Left lung (tissue), 10 donors: ENCODE measurements around the gene APOL1. TPM values are rescaled to one million over a fixed set of nuclear protein-coding genes. Genes with fewer than 3 reads are reported as not detected.
A peak's percentile ranks its signal among the peaks of the same experiment; 100 is the strongest.

Experiments
- ATAC-seq: fragments of 200-7000 bp; cut with Tn5 transposase; one replicate; pipeline ENCODE4 v1.9.1; 2020; ENCODE audit warnings: moderate library complexity
- DNase-seq, 4 donors: peaks; one replicate each; pipeline ENCODE4 v3.0.0-alpha.2; 2013 to 2020
- H3K27ac ChIP-seq, 2 donors: fragments of 200-600 bp; sonication (generic) in 1 of 2; one replicate each; pipeline versions ENCODE4 v1.5.0 to v1.8.0; 2020 to 2021
- H3K27me3 ChIP-seq, 2 donors: fragments of 200-600 bp; sonication (generic) in 1 of 2; one replicate each; pipeline versions ENCODE4 v1.5.0 to v1.8.0; 2020 to 2021
- H3K36me3 ChIP-seq, 2 donors: fragments of 200-600 bp; sonication (generic) in 1 of 2; one replicate each; pipeline versions ENCODE4 v1.5.0 to v1.8.0; 2020 to 2021
- H3K4me1 ChIP-seq, 2 donors: fragments of 200-600 bp; one replicate each; pipeline ENCODE4 v1.8.0; 2021
- H3K4me3 ChIP-seq, 2 donors: fragments of 200-600 bp; sonication (generic) in 1 of 2; one replicate each; pipeline versions ENCODE4 v1.5.0 to v1.8.0; 2020 to 2021; ENCODE audit warnings: mild to moderate bottlenecking in 1 of 2
- H3K9me3 ChIP-seq, 2 donors: fragments of 200-600 bp; sonication (generic) in 1 of 2; one replicate each; pipeline versions ENCODE4 v1.5.0 to v1.8.0; 2020 to 2021
- intact Hi-C, 2 donors: fragments of 100-400 bp; cut with DNase I; formaldehyde crosslinking; loops; one replicate each; pipeline versions ENCODE4 v1.11.2 to v1.14.2; 2022
- polyA plus RNA-seq, 6 donors: library from polyadenylated mRNA; unstranded; fragments of 120-200 nt; gene quantifications; one replicate each; pipeline ENCODE4 v1.2.1, GENCODE V29; 2013; ENCODE audit not compliant: insufficient read length in 6 of 6
- total RNA-seq, 2 donors: library from RNA; stranded (reverse); fragmentation: NEBNext Ultra II Directional; extraction: Animal tissue kit (Norgen Biotek cat#: 25700); gene quantifications; one replicate each; pipeline ENCODE4 v1.2.1, GENCODE V29; 2021
- TF ChIP-seq, protein P1 (sequence below), 2 donors: fragments of 200-600 bp; sonication (generic) in 1 of 2; IDR thresholded peaks; one replicate each; pipeline versions ENCODE4 v1.5.0 to v1.8.0; 2021; ENCODE audit warnings: antibody characterized with exemption in 2 of 2
- donor health status: DM: no; HTN: yes; CAD: no.
- donor health status: DM: no; HTN: no; CAD: no.

APOL1 gene
- total and polyA plus RNA-seq, 8 donors: 8.6 to 109 (median 13.5) TPM

- intact Hi-C loops: loop anchor here in 1 of 2 donors (5.0 kb wide), 1 partner anchor 170 kb away; no protein-coding TSS in a partner anchor
- no peaks in the 10 kb centered on the region for H3K27me3 ChIP-seq
- peaks cover 0 to 3% of the 10 kb centered on the region in 2 donors for H3K4me1 ChIP-seq
- no peak overlapping the region for H3K4me3 ChIP-seq
- H3K27ac ChIP-seq: peak overlapping the region in 1 of 2 donors; percentile 28
- ATAC-seq: no peak
- peaks cover 10 to 100% of the 10 kb centered on the region in 2 donors for H3K36me3 ChIP-seq
- no peaks in the 10 kb centered on the region for H3K9me3 ChIP-seq
- TF ChIP-seq, protein P1, sequence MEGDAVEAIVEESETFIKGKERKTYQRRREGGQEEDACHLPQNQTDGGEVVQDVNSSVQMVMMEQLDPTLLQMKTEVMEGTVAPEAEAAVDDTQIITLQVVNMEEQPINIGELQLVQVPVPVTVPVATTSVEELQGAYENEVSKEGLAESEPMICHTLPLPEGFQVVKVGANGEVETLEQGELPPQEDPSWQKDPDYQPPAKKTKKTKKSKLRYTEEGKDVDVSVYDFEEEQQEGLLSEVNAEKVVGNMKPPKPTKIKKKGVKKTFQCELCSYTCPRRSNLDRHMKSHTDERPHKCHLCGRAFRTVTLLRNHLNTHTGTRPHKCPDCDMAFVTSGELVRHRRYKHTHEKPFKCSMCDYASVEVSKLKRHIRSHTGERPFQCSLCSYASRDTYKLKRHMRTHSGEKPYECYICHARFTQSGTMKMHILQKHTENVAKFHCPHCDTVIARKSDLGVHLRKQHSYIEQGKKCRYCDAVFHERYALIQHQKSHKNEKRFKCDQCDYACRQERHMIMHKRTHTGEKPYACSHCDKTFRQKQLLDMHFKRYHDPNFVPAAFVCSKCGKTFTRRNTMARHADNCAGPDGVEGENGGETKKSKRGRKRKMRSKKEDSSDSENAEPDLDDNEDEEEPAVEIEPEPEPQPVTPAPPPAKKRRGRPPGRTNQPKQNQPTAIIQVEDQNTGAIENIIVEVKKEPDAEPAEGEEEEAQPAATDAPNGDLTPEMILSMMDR (IDR thresholded peaks at IDR 0.05): no peak
- no peak for DNase-seq
These were observed 48.9 kb downstream of the APOL1 start for GRCh38 chr22:36301851-36302250.

GRCh38 chr22:36302439-36303114, 49.6 kb downstream of the APOL1 start:
- H3K36me3 ChIP-seq: peaks cover 10 to 100% of the 10 kb centered on the region in 2 donors
- H3K9me3 ChIP-seq: no peaks in the 10 kb centered on the region
- intact Hi-C loops: loop anchor here in 1 of 2 donors (5.0 kb wide), 1 partner anchor 170 kb away; no protein-coding TSS in a partner anchor
- DNase-seq: peak in 1 of 4 donors; percentile 44
- no peak for ATAC-seq
- no peaks in the 10 kb centered on the region for H3K27me3 ChIP-seq
- TF ChIP-seq, protein P1 (IDR thresholded peaks at IDR 0.05): no peak
- no peak overlapping the region for H3K4me3 ChIP-seq
- H3K27ac ChIP-seq: no peak overlapping the region
- H3K4me1 ChIP-seq: peaks cover 0 to 3% of the 10 kb centered on the region in 2 donors

GRCh38 chr22:36303115-36303467, 50.2 kb downstream of the APOL1 start:
- TF ChIP-seq, protein P1 (IDR thresholded peaks at IDR 0.05): no peak
- no peaks in the 10 kb centered on the region for H3K9me3 ChIP-seq
- DNase-seq: no peak
- intact Hi-C loops: loop anchor here in 1 of 2 donors (5.0 kb wide), 1 partner anchor 169 kb away; no protein-coding TSS in a partner anchor
- no peak overlapping the region for H3K27ac ChIP-seq
- H3K4me1 ChIP-seq: peaks cover 0 to 6% of the 10 kb centered on the region in 2 donors
- peaks cover 10 to 100% of the 10 kb centered on the region in 2 donors for H3K36me3 ChIP-seq
- no peak for ATAC-seq
- no peak overlapping the region for H3K4me3 ChIP-seq
- no peaks in the 10 kb centered on the region for H3K27me3 ChIP-seq

DNA sequence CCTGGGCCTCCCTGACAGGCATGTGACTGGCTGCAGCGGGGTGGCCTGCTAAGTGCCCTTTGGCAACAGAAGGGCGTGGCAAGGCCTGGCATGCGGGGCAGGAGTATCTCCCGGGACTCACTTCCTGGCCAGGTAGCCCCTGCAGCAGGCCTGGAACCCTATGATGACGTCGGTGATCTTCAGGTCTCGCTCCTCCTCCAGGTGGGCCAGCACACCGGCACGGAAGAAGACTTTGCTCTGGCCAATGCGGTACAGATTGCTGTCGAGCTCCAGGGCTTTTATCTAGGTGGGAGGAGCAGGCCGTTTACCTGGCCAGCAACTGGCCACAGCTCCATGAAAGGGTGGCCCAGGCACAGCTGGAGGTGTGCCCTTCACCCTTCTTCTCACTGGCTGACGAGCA, 50.9 kb downstream of the APOL1 start:
- peaks cover 0 to 6% of the 10 kb centered on the region in 2 donors for H3K4me1 ChIP-seq
- peak overlapping the region in 1 of 2 donors; percentile 48 for H3K27ac ChIP-seq
- TF ChIP-seq, protein P1 (IDR thresholded peaks at IDR 0.05): no peak
- DNase-seq (peak in 1 of 4 donors; percentile 66), ATAC-seq (peak; percentile 64)
- H3K4me3 ChIP-seq: no peak overlapping the region
- no peaks in the 10 kb centered on the region for H3K9me3 ChIP-seq
- H3K36me3 ChIP-seq: peaks cover 10 to 100% of the 10 kb centered on the region in 2 donors
- no peaks in the 10 kb centered on the region for H3K27me3 ChIP-seq
- intact Hi-C loops: loop anchor here in 1 of 2 donors (5.0 kb wide), 1 partner anchor 168 kb away; no protein-coding TSS in a partner anchor

DNA sequence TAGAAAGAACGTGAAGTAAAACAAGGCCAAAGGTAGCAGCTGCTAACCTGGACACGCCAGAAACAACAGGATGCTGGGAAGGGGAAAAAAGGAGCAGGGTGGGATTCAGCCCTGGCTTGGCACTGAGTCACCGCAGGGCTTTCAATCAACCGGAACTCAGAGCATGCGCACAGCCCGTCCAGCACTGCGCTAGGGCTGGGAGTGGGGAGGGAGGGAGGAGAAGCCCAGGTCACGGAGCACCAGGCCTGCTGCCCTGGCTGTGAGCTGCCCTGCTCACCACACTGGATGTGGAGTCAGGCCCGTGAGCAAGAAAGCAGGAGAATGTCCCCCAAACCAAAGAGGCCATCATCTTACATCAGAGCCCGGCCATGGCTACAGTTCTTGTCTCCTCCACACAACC, 51.5 kb downstream of the APOL1 start:
- intact Hi-C loops: loop anchor here in 1 of 2 donors (5.0 kb wide), 1 partner anchor 168 kb away; no protein-coding TSS in a partner anchor
- ATAC-seq (no peak), DNase-seq (no peak)
- Histone ChIP-seq H3K27ac (peak overlapping the region in 1 of 2 donors; percentile 48), H3K9me3 (no peaks in the 10 kb centered on the region), H3K4me3 (no peak overlapping the region), H3K36me3 (peaks cover 7 to 100% of the 10 kb centered on the region in 2 donors), H3K4me1 (peaks cover 0 to 6% of the 10 kb centered on the region in 2 donors), H3K27me3 (no peaks in the 10 kb centered on the region)
- TF ChIP-seq, protein P1 (IDR thresholded peaks at IDR 0.05): no peak
